ENCODE results near the gene CIITA. TPM values are rescaled to one million over a fixed set of nuclear protein-coding genes. Genes with fewer than 3 reads are reported as not detected.
A peak's percentile ranks its signal among the peaks of the same experiment; 100 is the strongest.

Gene CIITA
- total RNA-seq, 2 donors from 2014 or later = 0.26 TPM; not detected in 1

DNA sequence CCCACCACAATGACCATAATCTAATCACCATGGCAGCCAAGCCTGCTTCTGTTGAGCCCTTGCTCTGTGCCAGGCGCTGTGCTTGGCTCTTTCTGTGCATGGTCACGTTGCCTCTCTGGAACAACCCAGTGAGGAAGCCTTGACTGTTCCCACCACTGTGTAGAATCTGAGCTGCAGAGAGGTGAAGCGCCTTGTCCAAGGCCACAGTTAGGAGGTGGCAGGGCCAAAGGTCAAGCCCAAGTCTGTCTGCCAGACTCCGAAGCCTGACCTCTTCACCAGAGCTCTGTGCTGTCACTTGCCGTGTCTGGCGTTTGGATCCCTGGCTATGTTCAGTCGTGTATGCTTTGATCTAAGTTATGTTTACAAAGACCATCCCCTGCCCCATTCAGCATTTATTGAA is 77.9 kb downstream of the CIITA start:
- 83 to 94% methylated on average over 7 of the region's 7 CpGs for WGBS, 2 experiments (ENCODE audit: insufficient coverage in 1 of 2, insufficient read length in 1 of 2)
- Mint-ChIP-seq H3K27me3 (ENCODE audit: insufficient read depth) (no peaks in the 10 kb centered on the region), H3K9me3 (no peaks in the 10 kb centered on the region), H3K4me3 (no peak overlapping the region), H3K27ac (peak overlapping the region; percentile 40), H3K4me1 (peaks cover 41% of the 10 kb centered on the region), H3K36me3 (ENCODE audit: low read depth) (peaks cover 9% of the 10 kb centered on the region)
- TF ChIP-seq, protein P1, sequence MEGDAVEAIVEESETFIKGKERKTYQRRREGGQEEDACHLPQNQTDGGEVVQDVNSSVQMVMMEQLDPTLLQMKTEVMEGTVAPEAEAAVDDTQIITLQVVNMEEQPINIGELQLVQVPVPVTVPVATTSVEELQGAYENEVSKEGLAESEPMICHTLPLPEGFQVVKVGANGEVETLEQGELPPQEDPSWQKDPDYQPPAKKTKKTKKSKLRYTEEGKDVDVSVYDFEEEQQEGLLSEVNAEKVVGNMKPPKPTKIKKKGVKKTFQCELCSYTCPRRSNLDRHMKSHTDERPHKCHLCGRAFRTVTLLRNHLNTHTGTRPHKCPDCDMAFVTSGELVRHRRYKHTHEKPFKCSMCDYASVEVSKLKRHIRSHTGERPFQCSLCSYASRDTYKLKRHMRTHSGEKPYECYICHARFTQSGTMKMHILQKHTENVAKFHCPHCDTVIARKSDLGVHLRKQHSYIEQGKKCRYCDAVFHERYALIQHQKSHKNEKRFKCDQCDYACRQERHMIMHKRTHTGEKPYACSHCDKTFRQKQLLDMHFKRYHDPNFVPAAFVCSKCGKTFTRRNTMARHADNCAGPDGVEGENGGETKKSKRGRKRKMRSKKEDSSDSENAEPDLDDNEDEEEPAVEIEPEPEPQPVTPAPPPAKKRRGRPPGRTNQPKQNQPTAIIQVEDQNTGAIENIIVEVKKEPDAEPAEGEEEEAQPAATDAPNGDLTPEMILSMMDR (conservative IDR thresholded peaks at IDR 0.05) = no peak
- H3K36me3 ChIP-seq (ENCODE audit: control insufficient read depth, insufficient read depth, low read length) = peaks cover 14% of the 10 kb centered on the region
- no peaks in the 10 kb centered on the region for H3K9me3 ChIP-seq (ENCODE audit: control insufficient read depth, low read length)
- peaks cover 22% of the 10 kb centered on the region for H3K4me1 ChIP-seq (ENCODE audit: control insufficient read depth, insufficient read depth, low read length)
- no peak for DNase-seq
- H3K27me3 ChIP-seq (ENCODE audit: control insufficient read depth, insufficient read depth, low read length, poor library complexity, severe bottlenecking) = no peaks in the 10 kb centered on the region
- H3K4me3 ChIP-seq (ENCODE audit: low read length) = no peak overlapping the region
- H3K27ac ChIP-seq (ENCODE audit: low read depth, low read length) = no peak overlapping the region
- no peak overlapping the region for H3K9ac ChIP-seq (ENCODE audit: extremely low read depth, low read length, poor library complexity, severe bottlenecking)

DNA sequence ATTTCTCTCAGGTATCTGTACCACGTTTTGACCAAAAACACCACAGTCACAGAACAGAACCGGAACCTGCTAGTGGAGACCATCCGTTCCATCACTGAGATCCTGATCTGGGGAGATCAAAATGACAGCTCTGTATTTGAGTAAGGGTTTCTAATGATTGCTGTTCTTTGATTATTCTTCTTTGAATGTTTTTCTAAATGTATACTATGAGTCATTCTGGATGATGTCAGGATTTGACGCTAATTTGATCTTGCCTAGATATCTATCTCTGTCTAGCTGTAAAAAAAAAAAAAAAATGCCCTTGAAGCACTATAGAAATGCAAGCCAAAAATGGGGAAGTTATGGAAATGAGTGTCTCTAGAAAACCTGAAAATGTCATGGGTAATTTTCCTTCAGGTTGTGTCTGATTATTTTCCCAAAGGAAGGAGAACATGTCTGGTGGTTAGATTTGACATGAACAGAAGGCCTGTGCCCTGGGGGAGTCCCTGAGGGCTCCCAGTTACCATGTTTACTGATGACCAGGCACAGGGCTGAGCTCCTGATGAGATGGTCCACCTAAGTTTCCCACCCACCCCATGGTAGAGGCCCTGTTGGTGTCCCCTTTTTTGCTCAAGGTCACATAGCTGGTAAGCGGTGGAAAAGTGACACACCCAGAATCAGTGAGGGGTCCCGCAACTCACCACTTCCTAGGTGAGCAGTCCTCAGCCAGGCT is 80.9 kb downstream of the CIITA start:
- Histone ChIP-seq H3K4me3 (ENCODE audit: low read length) (no peak overlapping the region), H3K4me1 (ENCODE audit: control insufficient read depth, insufficient read depth, low read length) (peaks cover 5% of the 10 kb centered on the region), H3K9me3 (ENCODE audit: control insufficient read depth, low read length) (no peaks in the 10 kb centered on the region), H3K36me3 (ENCODE audit: control insufficient read depth, insufficient read depth, low read length) (peaks cover 24% of the 10 kb centered on the region), H3K27ac (ENCODE audit: low read depth, low read length) (no peak overlapping the region), H3K9ac (ENCODE audit: extremely low read depth, low read length, poor library complexity, severe bottlenecking) (no peak overlapping the region), H3K27me3 (ENCODE audit: control insufficient read depth, insufficient read depth, low read length, poor library complexity, severe bottlenecking) (no peaks in the 10 kb centered on the region)
- DNase-seq = no peak
- H3K9me3 Mint-ChIP-seq = no peaks in the 10 kb centered on the region
- peaks cover 16% of the 10 kb centered on the region for H3K4me1 Mint-ChIP-seq
- no peak overlapping the region for H3K27ac Mint-ChIP-seq
- H3K4me3 Mint-ChIP-seq = no peak overlapping the region
- H3K36me3 Mint-ChIP-seq (ENCODE audit: low read depth) = peaks cover 13% of the 10 kb centered on the region
- TF ChIP-seq, protein P1 (conservative IDR thresholded peaks at IDR 0.05) = no peak
- 88 to 96% methylated on average over 5 to 6 of the region's 6 CpGs for WGBS, 2 experiments (ENCODE audit: insufficient coverage in 1 of 2, insufficient read length in 1 of 2)
- no peaks in the 10 kb centered on the region for H3K27me3 Mint-ChIP-seq (ENCODE audit: insufficient read depth)

GRCh38 chr16:10959161-10959560 is 82.2 kb downstream of the CIITA start:
- Mint-ChIP-seq H3K27ac (no peak overlapping the region), H3K4me3 (no peak overlapping the region), H3K4me1 (peaks cover 11% of the 10 kb centered on the region), H3K9me3 (no peaks in the 10 kb centered on the region), H3K36me3 (ENCODE audit: low read depth) (peaks cover 19% of the 10 kb centered on the region), H3K27me3 (ENCODE audit: insufficient read depth) (no peaks in the 10 kb centered on the region)
- no peak for DNase-seq
- Histone ChIP-seq H3K27ac (ENCODE audit: low read depth, low read length) (no peak overlapping the region), H3K27me3 (ENCODE audit: control insufficient read depth, insufficient read depth, low read length, poor library complexity, severe bottlenecking) (no peaks in the 10 kb centered on the region), H3K9ac (ENCODE audit: extremely low read depth, low read length, poor library complexity, severe bottlenecking) (no peak overlapping the region), H3K9me3 (ENCODE audit: control insufficient read depth, low read length) (no peaks in the 10 kb centered on the region), H3K4me1 (ENCODE audit: control insufficient read depth, insufficient read depth, low read length) (peaks cover 4% of the 10 kb centered on the region), H3K36me3 (ENCODE audit: control insufficient read depth, insufficient read depth, low read length) (peaks cover 33% of the 10 kb centered on the region), H3K4me3 (ENCODE audit: low read length) (no peak overlapping the region)
- 96 to 100% methylated on average over 2 to 5 of the region's 5 CpGs for WGBS, 2 experiments (ENCODE audit: insufficient coverage in 1 of 2, insufficient read length in 1 of 2)
- TF ChIP-seq, protein P1 (conservative IDR thresholded peaks at IDR 0.05) = no peak

Measured in endodermal cell (in vitro differentiated cells).